Ureter (tissue), 1 donor: ENCODE data around the gene ST6GALNAC5. TPM values are rescaled to one million over a fixed set of nuclear protein-coding genes. Genes with fewer than 3 reads are reported as not detected.

Experiments used
- DNase-seq: peaks from one replicate; pipeline ENCODE4 v3.0.0-alpha.2; 2020; ENCODE audit warnings: low spot score
- total RNA-seq: library from RNA; stranded (reverse); gene quantifications from one replicate; pipeline ENCODE4 v1.2.4, GENCODE V29; 2023
- donor health status: DM: yes; HTN: yes; CAD: no.

The ST6GALNAC5 gene
- total RNA-seq, 1 donor from 2014 or later: 1.1 TPM

DNA sequence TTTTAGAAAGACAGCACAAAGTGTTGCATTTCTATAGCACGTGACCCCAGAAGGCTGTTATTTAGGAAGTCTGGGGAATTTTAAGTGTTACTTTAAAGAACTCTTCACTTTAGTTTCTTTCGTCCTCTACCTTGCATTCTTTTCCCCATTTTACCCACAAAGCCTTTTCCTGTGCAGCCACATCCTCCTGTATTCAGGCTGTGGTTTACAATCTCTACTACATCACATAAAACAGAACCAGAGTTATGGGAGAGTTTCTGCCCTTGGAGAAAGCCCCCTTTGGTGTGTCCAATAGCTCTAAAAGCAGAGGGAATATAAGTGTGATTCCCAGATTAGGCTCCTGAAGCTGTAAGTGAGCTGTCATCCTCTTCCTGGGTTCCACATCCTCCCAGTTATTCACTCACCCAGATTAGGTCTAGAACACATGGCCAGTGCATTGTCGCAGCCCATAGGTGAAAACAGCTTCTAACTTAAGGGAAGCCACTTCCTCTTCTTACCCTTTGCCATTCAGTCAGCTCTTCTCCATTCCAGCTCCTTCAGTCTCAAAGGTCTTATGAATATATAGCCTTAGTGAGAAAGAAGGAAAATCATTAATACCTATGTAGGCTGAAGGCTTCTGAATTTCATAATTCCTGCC, 180.8 kb downstream of the ST6GALNAC5 start:
- DNase-seq: no peak

DNA sequence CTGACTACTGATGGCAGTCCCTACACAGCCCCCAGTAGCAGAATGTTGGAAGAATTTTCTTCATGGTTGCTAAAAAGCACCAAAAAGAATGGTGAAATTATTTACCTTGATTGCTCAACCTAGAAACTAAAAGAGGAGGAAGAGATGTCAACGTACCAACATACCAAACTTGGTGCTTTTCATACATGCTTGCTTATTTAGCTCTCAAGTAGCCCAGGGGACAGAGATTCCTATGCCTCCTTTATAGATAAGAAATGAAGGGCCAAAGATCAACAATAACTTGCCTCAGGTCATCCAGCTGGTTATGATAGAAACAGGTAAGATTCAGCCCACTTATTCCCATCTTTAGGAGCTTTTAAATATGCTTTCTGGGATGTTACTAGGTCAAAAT, 181.3 kb downstream of the ST6GALNAC5 start:
- no peak for DNase-seq

DNA sequence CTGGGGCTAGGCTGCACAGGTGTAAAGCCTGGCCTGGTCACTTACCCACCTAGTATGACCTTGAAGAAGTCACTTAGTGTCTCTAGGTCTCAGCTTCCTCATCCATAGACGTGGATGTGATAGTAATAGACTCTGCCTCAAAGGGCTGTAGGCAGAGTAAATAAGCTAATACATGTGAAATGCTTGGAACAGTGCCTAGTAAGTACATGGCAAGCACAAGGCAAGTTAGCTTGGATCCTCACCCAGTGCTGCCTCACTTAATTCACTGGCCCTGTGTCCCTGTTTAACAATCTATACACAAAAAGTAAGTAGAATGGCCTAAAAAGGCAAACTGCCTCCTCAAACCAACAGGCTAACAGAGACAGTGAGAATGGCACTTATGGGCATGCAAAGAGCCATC, 184.1 kb downstream of the ST6GALNAC5 start:
- DNase-seq: no peak

DNA sequence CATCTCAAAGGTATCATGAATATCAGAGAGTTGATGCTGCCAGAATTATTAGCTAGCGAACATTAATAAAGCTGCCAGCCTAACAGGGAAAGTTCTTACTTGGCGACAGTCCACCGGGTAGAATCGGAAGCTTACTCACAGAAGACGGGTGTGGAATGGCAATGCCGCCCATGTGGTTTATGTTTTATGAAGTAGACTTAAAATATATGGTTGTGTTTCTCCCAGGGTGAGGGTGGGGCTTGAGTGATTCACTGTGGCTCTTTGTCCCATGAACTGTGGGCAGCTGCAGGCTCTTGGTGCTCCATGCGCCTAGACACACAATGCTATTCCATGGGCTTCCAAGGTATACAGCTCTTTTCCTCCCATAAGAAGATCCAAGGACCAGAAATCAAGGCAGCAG, 189.2 kb downstream of the ST6GALNAC5 start:
- no peak for DNase-seq

DNA sequence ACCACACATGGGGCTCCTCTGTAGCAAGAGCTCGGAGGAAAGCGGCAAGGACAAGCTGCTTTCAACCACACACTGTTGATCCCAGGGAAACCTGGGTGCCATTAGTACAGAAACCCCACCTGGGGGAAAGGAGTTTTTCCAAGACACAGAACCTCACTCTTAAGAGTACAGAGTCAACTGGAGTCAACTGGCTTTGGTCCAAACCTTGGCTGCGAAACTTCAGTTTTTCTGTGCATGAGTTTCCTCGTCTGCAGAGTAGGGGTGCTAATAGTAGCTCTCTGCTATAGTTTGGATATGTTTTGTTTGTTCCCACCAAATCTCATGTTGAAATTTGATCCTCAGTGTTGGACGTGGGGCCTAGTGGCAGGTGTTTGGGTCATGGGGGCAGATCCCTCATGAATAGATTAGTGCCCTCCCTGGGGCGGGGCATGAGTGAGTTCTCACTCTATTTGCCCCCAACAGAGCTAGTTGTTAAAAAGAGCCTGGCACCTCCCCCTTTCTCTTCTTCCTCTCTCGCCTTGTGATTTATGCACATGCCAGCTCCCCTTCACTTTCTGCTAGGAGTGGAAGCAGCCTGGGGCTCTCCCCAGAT, 190.8 kb downstream of the ST6GALNAC5 start:
- no peak for DNase-seq

DNA sequence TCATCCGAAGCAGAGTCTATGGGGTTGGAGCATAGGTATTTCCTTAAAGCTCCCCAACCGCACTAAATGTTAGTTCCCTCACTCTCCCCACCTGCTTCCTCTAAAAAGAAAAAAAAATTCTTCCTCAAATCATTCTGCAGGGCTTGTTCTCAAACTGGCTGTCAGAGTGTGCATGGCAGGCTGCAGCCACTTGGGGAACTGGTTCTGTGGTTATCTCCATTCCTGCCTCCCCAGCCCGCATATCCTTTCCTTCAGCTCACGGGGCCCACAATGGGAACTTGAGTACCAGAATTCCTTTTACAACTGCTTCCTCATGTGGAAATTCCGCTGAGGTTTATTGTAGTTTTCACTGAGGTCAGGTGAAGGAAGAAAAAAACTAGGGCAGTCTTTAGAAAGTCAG, 192.7 kb downstream of the ST6GALNAC5 start:
- DNase-seq: no peak

DNA sequence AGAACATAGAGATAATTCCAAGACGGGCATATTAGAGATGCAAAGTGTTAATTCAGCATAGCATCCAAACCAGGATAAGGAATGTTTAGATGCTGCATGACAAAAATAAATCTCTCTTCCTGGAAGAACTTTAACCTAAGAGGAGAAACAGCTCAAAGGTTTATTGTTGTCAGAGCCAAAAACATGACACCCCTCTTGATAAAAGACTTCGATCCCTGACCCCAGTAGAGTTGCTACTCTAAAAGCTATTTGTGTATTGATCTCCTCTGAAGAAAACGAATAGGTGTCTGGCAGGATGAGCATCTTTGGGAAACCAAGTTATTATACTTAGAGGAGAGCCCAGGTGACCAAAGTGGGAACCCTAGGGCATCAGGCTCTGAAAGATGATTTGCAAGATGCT, 193.9 kb downstream of the ST6GALNAC5 start:
- no peak for DNase-seq

DNA sequence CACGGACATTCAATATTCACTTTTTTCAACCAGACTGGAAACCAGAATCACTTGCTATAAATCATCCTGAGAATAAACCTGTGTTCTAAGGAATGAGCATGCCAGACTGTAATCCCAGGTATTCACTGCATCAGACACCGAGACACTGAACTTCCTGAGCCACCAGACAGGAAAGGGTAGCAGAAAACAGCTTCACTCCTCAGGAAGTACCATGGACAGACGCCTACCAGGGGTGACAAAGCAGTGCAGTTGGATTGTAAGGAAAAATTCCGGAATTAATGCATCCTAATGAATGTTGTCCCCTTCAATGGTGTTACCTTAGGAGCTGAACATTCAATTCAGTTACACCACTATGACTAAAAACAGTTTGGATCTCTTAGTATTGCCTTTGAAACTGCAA, 195.8 kb downstream of the ST6GALNAC5 start:
- no peak for DNase-seq

DNA sequence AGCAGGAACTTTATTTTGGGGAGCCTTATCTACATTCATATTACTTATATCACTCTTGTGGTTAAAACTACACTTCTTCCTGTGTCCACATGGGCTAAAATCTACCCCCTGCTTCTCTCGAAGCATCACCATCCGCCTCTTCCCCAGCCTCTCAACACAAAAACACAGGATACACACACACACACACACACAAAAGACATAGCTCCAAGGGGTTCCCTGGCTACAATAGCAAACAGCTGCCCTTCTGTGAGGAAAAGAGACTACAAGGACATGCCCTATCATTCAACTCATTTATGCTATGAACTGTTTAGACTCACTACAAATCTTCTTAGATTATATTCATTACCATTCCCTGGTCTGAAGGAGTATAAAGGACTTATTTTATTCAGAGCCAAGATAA, 197.0 kb downstream of the ST6GALNAC5 start:
- DNase-seq: no peak

DNA sequence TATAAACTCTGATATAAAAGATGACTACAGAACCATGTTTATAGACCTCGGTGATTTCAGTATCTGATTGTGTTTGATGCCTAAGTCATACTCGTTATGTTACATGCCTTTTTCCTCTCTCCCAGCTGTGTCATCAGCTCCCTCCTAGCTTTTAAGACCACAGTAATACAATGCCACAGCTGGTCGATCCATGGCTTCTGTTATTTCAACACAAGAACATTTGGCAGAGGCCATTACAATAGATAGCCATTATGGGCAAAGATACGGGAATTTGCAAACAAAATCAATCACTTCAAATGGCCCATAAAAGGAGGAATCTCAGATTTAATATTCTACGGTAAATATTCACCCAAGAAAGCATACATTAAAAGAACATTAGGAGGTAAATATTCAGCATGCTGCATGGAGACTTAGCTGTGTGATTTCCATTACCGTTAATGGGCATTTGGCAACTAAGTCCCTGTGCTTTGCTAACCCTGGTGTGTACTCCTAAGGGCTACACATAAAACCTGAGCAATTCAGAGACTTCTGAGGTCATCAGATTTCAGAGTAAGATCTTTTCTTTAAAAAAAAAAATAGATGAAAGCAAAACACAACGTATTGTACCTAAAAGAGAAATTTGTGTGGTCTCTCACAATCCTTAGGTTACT, 198.5 kb downstream of the ST6GALNAC5 start:
- DNase-seq: no peak

DNA sequence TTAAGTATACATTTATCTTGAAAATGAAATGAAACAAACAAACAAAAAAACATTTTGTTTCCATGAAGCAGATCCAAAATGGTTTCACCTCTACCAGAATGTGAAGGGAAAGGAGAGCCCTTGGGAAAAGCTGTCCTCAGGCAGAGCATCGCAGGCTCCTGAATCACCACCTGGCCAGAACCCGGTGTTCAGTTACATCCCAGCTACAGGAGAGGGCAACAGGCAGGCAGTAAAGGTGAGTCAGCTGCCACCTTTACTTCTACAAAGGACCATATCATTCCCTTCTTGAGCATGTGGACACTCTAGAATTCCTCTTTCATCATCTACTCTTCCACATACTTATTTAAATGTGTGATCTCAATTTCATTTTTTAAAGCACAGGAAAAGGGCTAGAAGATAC, 200.7 kb downstream of the ST6GALNAC5 start:
- no peak for DNase-seq

DNA sequence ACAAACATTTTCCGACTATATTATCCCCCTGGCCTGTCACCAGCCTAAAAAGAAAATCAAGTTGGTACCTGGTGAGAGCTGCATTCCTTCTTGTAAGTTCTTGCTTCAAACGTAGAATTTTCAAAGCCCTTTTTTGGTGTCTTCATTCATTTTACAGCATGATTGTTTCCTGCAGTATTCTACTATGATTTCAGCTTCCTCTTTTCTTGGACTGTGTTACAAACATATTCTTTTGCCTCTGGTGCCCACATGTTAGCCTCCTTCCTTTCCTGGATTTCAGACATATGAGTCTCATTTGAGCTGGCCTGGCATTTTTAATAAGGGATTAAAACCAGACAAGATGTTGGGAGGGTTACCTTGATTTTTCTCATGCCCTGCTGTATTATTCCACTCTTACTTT, 209.5 kb downstream of the ST6GALNAC5 start:
- no peak for DNase-seq

DNA sequence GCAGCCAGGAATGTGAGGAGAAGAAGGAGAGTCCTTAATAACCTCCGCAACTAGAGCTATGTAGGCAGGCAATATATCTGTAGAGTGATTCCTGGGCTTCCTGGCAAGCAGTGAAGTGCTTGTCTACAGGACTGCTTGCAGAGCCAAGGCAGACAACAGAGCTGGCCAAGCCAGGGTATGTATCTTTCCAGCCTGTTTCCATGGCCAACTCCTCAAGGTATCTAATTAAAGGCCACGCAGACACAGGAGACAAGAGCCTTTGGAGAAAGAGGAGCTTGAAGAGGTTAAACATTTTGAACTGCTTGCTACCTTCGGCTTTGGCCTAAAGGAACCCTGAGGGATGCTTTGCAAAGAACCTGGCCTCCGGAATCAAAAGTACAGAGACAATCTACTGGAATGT, 214.6 kb downstream of the ST6GALNAC5 start:
- DNase-seq: no peak

DNA sequence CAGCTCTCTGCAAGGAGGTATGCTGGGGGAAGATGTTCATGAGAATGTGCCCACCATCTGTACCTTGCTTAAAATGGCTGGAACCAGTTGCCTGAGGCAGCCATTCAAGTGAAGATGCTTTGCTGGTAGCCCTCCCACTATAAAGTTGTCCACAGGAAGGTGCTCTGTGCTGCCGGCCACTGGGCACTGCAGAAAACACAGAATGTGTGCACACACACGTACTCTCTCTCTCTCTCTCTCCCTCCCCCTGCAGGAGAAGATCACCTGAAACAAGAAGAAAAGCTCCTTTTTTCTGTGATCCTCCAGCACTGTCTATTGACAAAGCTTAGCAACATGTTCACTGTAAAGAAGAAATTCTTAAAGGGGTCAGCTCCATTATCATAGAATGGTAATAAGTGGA, 217.2 kb downstream of the ST6GALNAC5 start:
- no peak for DNase-seq

DNA sequence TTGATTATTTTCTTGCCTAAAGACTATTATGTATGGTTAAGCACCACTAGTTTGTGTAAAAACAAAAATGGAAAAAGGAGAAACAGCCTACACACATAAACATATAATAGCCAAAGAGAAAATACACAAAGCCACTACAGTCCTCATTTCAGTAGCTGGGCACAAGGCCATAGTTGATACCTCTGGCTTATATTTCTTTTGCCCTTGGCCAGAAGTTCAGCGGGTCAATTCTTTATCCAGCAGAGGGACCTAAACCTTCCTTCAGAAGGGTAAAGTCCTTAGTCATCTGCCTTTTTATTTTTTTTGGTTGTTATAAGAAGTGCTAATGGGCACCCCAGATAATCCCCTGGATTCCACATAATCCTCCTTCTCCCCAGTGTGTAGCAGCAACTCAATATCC, 217.8 kb downstream of the ST6GALNAC5 start:
- DNase-seq: no peak

DNA sequence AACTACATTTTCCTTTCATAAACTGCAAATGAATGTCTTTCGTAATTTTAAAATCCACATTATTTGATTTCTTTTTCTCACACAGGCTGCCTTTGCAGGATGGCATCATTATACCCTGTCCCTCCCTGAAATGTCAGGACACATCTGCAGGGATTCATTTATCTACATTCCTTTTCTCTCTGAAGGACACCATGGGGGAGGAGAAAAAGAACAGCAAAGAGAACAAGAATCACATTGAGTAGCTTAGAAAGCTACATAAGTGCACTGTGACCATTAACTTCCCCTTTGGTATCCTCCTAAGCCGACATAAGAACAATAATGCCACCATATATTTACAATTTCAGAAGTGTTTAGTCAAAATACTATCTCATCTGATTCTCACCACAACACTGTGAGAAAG, 222.5 kb downstream of the ST6GALNAC5 start:
- no peak for DNase-seq

DNA sequence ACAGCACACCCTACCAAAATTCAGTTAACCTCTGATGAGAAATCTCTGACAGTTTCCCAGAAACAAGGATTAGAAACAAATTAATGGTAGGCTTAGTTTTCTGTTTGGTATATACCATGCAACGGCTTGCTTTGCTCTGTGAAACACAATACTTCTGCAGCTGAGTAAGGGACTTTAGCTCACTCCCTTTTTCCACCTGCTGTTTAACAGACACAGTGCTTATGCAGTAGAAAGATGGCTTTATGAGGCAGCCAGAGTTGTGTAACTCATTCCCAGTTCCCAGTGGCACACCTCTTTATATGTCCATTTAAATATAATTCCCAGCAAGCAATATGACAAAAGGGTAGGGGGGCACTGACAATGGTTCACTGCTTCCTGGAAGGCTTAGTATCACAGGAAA, 228.0 kb downstream of the ST6GALNAC5 start:
- no peak for DNase-seq

DNA sequence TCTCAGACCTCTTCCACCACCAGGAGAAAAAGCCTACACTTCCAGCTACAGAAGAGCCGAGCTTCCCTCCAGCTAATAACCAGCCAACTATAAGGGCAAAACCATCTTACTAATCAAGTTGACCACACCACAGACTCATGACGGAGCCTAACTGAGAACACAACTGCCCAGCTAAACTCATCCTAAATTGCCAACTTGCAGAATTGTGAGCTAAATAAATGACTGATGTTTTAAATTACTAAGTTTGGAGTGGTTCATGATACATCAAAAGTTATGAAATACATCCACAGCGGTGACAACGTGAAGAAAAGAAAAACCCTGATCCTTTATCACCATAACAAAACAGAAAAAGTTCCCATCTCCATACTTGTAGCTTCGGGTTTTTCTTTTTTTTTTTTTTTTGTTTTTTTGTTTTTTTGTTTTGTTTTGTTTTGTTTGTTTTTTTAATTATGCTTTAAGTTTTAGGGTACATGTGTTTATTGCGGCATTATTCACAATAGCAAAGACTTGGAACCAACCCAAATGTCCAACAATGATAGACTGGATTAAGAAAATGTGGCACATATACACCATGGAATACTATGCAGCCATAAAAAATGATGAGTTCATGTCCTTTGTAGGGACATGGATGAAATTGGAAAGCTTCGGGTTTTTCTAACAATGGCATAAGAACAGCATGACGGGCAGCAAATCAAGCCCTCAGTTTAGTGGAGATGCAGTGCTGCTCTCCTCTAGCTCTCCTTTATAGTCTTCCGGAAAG, 229.4 kb downstream of the ST6GALNAC5 start:
- no peak for DNase-seq

DNA sequence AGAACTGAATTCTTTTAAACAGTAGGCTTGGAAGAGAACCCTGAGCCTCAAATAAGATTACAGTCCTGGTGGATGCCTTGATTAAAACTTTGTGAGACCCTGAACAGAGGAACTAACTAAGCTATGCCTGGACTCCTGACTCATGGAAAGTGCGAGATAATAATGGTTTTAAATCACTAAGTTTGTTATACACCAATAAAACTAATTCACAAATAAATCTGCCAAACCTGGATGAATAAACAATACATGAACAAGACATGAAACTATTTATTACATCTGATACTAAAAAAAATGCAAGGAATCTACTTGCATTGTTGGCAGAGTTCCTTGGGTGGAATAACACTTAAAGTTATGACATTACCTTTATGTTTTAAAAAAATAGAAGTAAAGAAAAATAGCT, 233.6 kb downstream of the ST6GALNAC5 start:
- DNase-seq: no peak

DNA sequence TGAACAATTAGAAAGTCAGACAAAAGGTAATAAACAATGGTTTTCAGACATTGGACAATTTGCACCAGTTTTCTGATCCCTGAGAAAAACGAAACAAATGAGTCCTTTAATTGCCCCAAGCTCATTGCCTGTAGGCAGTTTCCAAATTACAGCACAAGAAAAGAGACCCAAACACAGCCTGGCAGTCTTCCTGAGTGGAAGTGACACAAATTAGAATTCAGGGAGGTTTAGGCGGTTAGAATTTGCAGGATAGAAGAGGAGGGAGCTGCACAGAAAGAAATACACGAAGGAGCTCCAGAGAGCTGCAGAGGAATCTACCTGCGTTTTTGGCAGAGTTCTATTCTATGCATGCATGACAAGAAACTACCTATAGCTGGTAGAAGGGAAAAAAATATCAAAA, 236.2 kb downstream of the ST6GALNAC5 start:
- no peak for DNase-seq

DNA sequence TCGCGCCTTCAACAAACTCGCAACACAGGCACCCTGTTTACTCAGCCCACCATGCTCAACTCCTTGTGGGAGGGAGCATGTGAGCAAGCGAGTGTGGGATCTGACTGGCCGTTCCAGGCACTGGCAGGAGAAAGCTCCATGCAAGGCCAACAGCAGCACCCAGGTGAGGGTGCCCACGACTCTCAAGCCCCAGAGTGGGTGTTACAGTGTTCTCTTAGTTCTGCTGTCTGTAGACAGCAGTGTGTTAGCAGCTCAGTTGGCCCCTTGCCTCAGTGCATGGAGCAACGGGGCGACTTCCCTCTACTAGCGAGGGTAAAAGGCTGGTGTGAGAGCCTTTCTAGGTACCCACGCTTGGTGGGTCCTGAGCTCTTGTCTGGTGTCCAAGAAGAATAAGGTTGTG, 237.4 kb downstream of the ST6GALNAC5 start:
- DNase-seq: no peak
